Measurements from ENCODE around the gene PPFIA2. TPM values are rescaled to one million over a fixed set of nuclear protein-coding genes. Genes with fewer than 3 reads are reported as not detected.

PPFIA2 gene
- total and polyA plus RNA-seq, 10 of the 15 experiments (the other 5 are each of a cell fraction or from before 2014, with no cell fraction given), result 0.06 to 0.39 (median 0.18) TPM; not detected in 6

DNA sequence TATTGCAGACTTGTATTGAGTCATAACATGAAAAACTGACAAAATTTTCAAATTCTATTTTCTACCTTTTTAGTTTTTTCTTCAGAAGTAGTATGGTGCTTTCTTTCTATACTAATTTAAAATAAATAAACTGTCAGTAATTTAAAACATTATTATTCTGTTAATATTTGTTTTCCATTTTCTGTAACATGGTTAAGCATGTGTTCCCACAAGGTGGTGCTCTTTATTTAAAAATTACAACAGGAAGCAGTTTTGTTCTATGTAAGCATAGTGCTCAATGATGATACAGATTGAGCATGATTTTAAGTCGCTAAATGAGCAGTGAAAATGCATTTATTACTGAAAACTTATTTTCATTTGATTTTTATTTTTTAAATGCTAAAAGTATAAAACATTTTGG lies 114.6 kb downstream of the PPFIA2 start:
- Histone ChIP-seq H3K36me3 (ENCODE audit: control insufficient read depth in 2 of 2, insufficient read depth in 2 of 2, low read length in 1 of 2) (no peaks in the 10 kb centered on the region), H4K20me1 (ENCODE audit: control insufficient read depth, insufficient read depth) (no peaks in the 10 kb centered on the region), H3K9me3 (replicated peaks; ENCODE audit: control insufficient read depth, insufficient read depth, low read length) (no peaks in the 10 kb centered on the region), H3K27me3 (replicated peaks in 1 of 2; ENCODE audit: control insufficient read depth in 2 of 2, insufficient read depth in 2 of 2, low read length in 1 of 2) (no peaks in the 10 kb centered on the region), H3K4me1 (ENCODE audit: control insufficient read depth, insufficient read depth, low read length) (no peaks in the 10 kb centered on the region), H3K9ac (ENCODE audit: control insufficient read depth, insufficient read depth, low read length) (no peak overlapping the region), H3K27ac (ENCODE audit: control insufficient read depth, insufficient read depth) (no peak overlapping the region), H3K4me2 (ENCODE audit: control insufficient read depth, insufficient read depth) (no peak overlapping the region), H3K79me2 (ENCODE audit: control insufficient read depth, insufficient read depth, low read length) (no peaks in the 10 kb centered on the region), H2AFZ (ENCODE audit: control insufficient read depth, low read depth, low read length) (no peak overlapping the region), H3K4me3 (no peak overlapping the region)
- WGBS (ENCODE audit: insufficient coverage, insufficient replicate concordance, low lambda C conversion rate, missing lambda C conversion rate), result 0% methylated on average over 1 of the region's 1 CpG
- CTCF ChIA-PET, result interaction anchor here (0.7 to 3.9 kb wide), 19 partner anchors 11 to 873 kb away, joined by 3 to 20 read pairs (median 4); partner anchors contain the start of genes CCDC59 and METTL25
- no peak for FAIRE-seq
- POLR2A ChIA-PET, result no interaction called here
- SMC1A ChIA-PET (ENCODE audit: uncharacterized antibody, unreplicated experiment), result interaction anchor here (0.8 to 3.8 kb wide), 11 partner anchors 10 to 982 kb away, joined by 3 to 31 read pairs (median 4); partner anchors contain the start of genes CCDC59 and METTL25
- in situ Hi-C loops (cut with MboI), result no loop called here
- BruUV-seq (replicated peaks), result no TSS peak
- no peak for DNase-seq (ENCODE audit: low read depth, low spot score)
- RAD21 ChIA-PET (ENCODE audit: unreplicated experiment), result interaction anchor here (0.6 to 3.1 kb wide), 12 partner anchors 9 to 717 kb away, joined by 3 to 23 read pairs (median 4); partner anchors contain the start of genes CCDC59 and METTL25
- peak; percentile 77 for ATAC-seq
- intact Hi-C loops (cut with micrococcal nuclease; ENCODE audit: unreplicated experiment), result loop anchor here (1.0 kb wide), 1 partner anchor 683 kb away; no protein-coding TSS in a partner anchor
- TF ChIP-seq, protein P1, sequence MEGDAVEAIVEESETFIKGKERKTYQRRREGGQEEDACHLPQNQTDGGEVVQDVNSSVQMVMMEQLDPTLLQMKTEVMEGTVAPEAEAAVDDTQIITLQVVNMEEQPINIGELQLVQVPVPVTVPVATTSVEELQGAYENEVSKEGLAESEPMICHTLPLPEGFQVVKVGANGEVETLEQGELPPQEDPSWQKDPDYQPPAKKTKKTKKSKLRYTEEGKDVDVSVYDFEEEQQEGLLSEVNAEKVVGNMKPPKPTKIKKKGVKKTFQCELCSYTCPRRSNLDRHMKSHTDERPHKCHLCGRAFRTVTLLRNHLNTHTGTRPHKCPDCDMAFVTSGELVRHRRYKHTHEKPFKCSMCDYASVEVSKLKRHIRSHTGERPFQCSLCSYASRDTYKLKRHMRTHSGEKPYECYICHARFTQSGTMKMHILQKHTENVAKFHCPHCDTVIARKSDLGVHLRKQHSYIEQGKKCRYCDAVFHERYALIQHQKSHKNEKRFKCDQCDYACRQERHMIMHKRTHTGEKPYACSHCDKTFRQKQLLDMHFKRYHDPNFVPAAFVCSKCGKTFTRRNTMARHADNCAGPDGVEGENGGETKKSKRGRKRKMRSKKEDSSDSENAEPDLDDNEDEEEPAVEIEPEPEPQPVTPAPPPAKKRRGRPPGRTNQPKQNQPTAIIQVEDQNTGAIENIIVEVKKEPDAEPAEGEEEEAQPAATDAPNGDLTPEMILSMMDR (IDR thresholded peaks at IDR 0.05 in 2 of 3, conservative IDR thresholded peaks at IDR 0.05 in 1 of 3; ENCODE audit: control insufficient read depth in 2 of 3, extremely low read depth in 1 of 3, insufficient read depth in 1 of 3, low read depth in 3 of 3, low read length in 3 of 3), result peak in 2 of 3 experiments; percentile 33 to 61; a peak in 4 of 6 replicates
- TF ChIP-seq ZNF24 (IDR thresholded peaks at IDR 0.05) (no peak), BCL11A (IDR thresholded peaks at IDR 0.05; ENCODE audit: low read depth, low read length) (no peak), PML (IDR thresholded peaks at IDR 0.05; ENCODE audit: low read length) (no peak), RB1 (IDR thresholded peaks at IDR 0.05; ENCODE audit: borderline replicate concordance) (no peak), ZNF384 (IDR thresholded peaks at IDR 0.05; ENCODE audit: borderline replicate concordance, low read depth, low read length) (no peak), MEF2B (IDR thresholded peaks at IDR 0.05; ENCODE audit: partially characterized antibody, poor library complexity, severe bottlenecking) (no peak), CBFB (IDR thresholded peaks at IDR 0.05; ENCODE audit: low read depth) (no peak), SMC3 (IDR thresholded peaks at IDR 0.05; ENCODE audit: borderline replicate concordance, low read length) (peak; percentile 66; the same call in 1 of the 2 replicates), SMARCA5 (IDR thresholded peaks at IDR 0.05) (no peak), CBX5 (IDR thresholded peaks at IDR 0.05; ENCODE audit: low read depth) (no peak), SPI1 (IDR thresholded peaks at IDR 0.05; ENCODE audit: borderline replicate concordance, insufficient read depth, low read depth, low read length) (no peak), RAD21 (IDR thresholded peaks at IDR 0.05; ENCODE audit: insufficient read depth, low read depth, low read length) (peak; percentile 65), CBX3 (IDR thresholded peaks at IDR 0.05; ENCODE audit: borderline replicate concordance, low read depth) (no peak)
- TF ChIP-seq, protein P2, sequence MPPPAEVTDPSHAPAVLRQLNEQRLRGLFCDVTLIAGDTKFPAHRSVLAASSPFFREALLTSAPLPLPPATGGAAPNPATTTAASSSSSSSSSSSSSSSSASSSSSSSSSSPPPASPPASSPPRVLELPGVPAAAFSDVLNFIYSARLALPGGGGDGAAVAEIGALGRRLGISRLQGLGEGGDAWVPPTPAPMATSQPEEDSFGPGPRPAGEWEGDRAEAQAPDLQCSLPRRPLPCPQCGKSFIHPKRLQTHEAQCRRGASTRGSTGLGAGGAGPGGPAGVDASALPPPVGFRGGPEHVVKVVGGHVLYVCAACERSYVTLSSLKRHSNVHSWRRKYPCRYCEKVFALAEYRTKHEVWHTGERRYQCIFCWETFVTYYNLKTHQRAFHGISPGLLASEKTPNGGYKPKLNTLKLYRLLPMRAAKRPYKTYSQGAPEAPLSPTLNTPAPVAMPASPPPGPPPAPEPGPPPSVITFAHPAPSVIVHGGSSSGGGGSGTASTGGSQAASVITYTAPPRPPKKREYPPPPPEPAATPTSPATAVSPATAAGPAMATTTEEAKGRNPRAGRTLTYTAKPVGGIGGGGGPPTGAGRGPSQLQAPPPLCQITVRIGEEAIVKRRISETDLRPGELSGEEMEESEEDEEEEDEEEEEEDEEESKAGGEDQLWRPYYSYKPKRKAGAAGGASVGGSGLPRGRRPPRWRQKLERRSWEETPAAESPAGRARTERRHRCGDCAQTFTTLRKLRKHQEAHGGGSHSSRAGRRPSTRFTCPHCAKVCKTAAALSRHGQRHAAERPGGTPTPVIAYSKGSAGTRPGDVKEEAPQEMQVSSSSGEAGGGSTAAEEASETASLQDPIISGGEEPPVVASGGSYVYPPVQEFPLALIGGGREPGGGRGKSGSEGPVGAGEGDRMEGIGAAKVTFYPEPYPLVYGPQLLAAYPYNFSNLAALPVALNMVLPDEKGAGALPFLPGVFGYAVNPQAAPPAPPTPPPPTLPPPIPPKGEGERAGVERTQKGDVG (CRISPR knock-in tag; IDR thresholded peaks at IDR 0.05), result no peak
- TF ChIP-seq, protein P3, sequence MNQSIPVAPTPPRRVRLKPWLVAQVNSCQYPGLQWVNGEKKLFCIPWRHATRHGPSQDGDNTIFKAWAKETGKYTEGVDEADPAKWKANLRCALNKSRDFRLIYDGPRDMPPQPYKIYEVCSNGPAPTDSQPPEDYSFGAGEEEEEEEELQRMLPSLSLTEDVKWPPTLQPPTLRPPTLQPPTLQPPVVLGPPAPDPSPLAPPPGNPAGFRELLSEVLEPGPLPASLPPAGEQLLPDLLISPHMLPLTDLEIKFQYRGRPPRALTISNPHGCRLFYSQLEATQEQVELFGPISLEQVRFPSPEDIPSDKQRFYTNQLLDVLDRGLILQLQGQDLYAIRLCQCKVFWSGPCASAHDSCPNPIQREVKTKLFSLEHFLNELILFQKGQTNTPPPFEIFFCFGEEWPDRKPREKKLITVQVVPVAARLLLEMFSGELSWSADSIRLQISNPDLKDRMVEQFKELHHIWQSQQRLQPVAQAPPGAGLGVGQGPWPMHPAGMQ (IDR thresholded peaks at IDR 0.05; ENCODE audit: borderline replicate concordance), result no peak
- TF ChIP-seq, protein P4, sequence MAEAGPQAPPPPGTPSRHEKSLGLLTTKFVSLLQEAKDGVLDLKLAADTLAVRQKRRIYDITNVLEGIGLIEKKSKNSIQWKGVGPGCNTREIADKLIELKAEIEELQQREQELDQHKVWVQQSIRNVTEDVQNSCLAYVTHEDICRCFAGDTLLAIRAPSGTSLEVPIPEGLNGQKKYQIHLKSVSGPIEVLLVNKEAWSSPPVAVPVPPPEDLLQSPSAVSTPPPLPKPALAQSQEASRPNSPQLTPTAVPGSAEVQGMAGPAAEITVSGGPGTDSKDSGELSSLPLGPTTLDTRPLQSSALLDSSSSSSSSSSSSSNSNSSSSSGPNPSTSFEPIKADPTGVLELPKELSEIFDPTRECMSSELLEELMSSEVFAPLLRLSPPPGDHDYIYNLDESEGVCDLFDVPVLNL (IDR thresholded peaks at IDR 0.05; ENCODE audit: low read depth, low read length), result no peak

Data from GM12878 (cell line).